Measurements from ENCODE around the gene HIVEP3.

- TF ChIP-seq ZNF274 (IDR thresholded peaks at IDR 0.05; ENCODE audit: low read depth, low read length) (no peak), SUZ12 (IDR thresholded peaks at IDR 0.05; ENCODE audit: extremely low read depth, insufficient read depth, insufficient read length) (no peak)
Measured at GRCh38 chr1:41514381-41514780, 404.3 kb downstream of the HIVEP3 start.
